DND-41 (cell line): Measurements from ENCODE around the gene TMEM132C.

Experiments used
- CTCF ChIP-seq: IDR thresholded peaks from 2 replicates; pipeline ENCODE4 v1.5.1; 2012; ENCODE audit warnings: borderline replicate concordance, low read length, moderate library complexity, mild to moderate bottlenecking; ENCODE audit not compliant: poor library complexity, severe bottlenecking; ENCODE audit errors: extremely low read depth
- EZH2 ChIP-seq: IDR thresholded peaks from 3 replicates; pipeline ENCODE4 v1.6.1; 2012; ENCODE audit warnings: borderline replicate concordance, low read depth, mild to moderate bottlenecking, moderate library complexity, low read length, inconsistent platforms; ENCODE audit not compliant: severe bottlenecking

GRCh38 chr12:128699106-128699505, 432.1 kb downstream of the TMEM132C start:
- TF ChIP-seq CTCF (no peak), EZH2 (no peak)
